ENCODE measurements around the gene XIRP2.

DNA sequence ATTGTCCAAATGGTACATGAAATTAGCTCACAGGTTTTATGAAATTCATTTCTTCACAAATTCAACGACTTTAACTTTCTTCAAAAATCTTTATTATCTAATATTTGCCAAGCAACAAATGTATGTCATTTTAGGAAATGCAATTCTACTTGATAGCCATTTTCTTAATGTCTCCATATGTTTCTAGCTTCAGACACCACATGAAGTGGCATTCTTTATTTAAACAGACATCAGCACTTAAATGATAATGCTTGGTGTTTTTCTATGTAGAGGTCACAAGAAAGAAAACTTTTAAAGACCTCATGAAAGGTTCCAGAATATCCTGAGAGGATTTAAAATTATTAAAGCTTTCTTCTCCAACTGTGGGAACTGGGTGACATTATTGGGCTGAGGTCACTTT is 44.2 kb upstream of the XIRP2 start:
- TF ChIP-seq SP1 (IDR thresholded peaks at IDR 0.05) (no peak), EGR1 (IDR thresholded peaks at IDR 0.05; ENCODE audit: low read depth in 2 of 2) (no peak), CTCF (IDR thresholded peaks at IDR 0.05; ENCODE audit: low read depth, low read length, missing input control) (no peak), RXRA (IDR thresholded peaks at IDR 0.05) (no peak), YY1 (IDR thresholded peaks at IDR 0.05) (no peak), MAX (IDR thresholded peaks at IDR 0.05) (no peak), GABPA (IDR thresholded peaks at IDR 0.05 in 1 of 2, conservative IDR thresholded peaks at IDR 0.05 in 1 of 2) (no peak), NR2F2 (IDR thresholded peaks at IDR 0.05) (no peak), RAD21 (IDR thresholded peaks at IDR 0.05) (no peak), TAF1 (conservative IDR thresholded peaks at IDR 0.05) (no peak), JUND (IDR thresholded peaks at IDR 0.05) (no peak), FOXA1 (IDR thresholded peaks at IDR 0.05) (no peak)
- TF ChIP-seq, protein P1, sequence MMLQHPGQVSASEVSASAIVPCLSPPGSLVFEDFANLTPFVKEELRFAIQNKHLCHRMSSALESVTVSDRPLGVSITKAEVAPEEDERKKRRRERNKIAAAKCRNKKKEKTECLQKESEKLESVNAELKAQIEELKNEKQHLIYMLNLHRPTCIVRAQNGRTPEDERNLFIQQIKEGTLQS (IDR thresholded peaks at IDR 0.05) = no peak
- TF ChIP-seq, protein P2, sequence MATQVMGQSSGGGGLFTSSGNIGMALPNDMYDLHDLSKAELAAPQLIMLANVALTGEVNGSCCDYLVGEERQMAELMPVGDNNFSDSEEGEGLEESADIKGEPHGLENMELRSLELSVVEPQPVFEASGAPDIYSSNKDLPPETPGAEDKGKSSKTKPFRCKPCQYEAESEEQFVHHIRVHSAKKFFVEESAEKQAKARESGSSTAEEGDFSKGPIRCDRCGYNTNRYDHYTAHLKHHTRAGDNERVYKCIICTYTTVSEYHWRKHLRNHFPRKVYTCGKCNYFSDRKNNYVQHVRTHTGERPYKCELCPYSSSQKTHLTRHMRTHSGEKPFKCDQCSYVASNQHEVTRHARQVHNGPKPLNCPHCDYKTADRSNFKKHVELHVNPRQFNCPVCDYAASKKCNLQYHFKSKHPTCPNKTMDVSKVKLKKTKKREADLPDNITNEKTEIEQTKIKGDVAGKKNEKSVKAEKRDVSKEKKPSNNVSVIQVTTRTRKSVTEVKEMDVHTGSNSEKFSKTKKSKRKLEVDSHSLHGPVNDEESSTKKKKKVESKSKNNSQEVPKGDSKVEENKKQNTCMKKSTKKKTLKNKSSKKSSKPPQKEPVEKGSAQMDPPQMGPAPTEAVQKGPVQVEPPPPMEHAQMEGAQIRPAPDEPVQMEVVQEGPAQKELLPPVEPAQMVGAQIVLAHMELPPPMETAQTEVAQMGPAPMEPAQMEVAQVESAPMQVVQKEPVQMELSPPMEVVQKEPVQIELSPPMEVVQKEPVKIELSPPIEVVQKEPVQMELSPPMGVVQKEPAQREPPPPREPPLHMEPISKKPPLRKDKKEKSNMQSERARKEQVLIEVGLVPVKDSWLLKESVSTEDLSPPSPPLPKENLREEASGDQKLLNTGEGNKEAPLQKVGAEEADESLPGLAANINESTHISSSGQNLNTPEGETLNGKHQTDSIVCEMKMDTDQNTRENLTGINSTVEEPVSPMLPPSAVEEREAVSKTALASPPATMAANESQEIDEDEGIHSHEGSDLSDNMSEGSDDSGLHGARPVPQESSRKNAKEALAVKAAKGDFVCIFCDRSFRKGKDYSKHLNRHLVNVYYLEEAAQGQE (IDR thresholded peaks at IDR 0.05) = no peak

Data from liver (tissue), 3 donors.